NCI-H1048 (cell line): Measurements from ENCODE around the gene NRXN3.

Experiments
- DNase-seq: peaks from one replicate; lab custom pipeline; 2025; lab: John Stamatoyannopoulos, UW

Gene NRXN3

DNA sequence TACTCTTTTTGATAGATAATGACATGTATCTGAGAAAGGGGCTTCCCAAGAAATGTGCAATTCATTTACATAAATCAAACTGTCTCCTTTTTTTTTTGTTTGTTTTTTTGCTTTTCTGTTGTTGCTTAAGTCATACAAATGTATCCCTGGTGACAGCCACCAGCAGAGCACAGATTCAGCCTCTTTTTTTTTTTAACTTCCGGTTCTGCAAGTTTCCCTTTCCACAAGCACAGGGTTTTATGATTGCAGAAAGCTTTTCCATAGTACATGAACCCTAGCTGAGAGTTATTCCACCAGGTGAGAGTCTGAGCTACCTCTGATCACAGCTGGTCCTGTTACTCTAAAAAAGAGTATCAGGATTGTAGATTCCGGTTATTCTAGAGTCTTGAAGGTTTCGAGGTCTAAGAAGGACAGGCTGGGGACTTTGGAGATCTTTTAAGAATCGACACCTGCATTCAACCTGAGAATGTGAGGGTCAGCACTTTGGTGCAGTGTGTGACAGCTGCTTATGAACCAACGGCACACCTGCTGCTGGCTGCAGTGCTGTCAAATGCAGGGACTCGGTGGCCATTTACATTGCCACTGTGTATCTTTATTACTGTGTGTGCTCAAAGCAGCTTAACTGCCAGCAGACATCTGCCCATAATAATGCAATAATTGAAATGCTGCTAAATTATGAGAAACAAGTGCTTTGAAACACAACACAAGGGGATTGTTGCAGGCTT is 551.7 kb downstream of the NRXN3 start:
- no peak for DNase-seq

- no peak for DNase-seq
Observed at GRCh38 chr14:78725086-78725485, 554.9 kb downstream of the NRXN3 start.

GRCh38 chr14:78737116-78737515 is 566.9 kb downstream of the NRXN3 start:
- no peak for DNase-seq

GRCh38 chr14:78737601-78738000 is 567.4 kb downstream of the NRXN3 start:
- no peak for DNase-seq

- DNase-seq, result no peak
Observed at GRCh38 chr14:78746086-78746595, 576.0 kb downstream of the NRXN3 start.

- no peak for DNase-seq
Observed at GRCh38 chr14:78747813-78748212, 577.6 kb downstream of the NRXN3 start.

GRCh38 chr14:78752518-78753188 is 582.5 kb downstream of the NRXN3 start:
- no peak for DNase-seq

GRCh38 chr14:78754059-78754458 is 583.9 kb downstream of the NRXN3 start:
- no peak for DNase-seq

DNA sequence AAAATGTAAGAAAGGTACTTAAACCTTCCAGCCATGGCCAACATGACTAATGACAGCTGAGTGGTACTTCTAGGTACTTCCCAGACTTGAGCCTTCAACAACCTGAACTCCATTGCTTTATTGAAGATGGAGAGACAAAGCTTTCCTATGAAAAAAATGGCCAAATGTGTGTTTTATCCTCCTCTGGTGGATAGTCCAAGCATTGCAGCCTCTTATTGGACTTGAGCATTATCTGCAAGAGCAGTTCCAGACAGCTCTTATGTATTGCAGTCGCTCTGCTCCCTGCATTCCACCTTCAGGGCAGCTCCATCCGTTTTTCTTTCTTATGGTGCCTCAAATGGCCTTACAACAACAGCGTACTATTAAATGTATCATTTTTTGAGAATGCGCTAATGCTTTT is 588.2 kb downstream of the NRXN3 start:
- no peak for DNase-seq

DNA sequence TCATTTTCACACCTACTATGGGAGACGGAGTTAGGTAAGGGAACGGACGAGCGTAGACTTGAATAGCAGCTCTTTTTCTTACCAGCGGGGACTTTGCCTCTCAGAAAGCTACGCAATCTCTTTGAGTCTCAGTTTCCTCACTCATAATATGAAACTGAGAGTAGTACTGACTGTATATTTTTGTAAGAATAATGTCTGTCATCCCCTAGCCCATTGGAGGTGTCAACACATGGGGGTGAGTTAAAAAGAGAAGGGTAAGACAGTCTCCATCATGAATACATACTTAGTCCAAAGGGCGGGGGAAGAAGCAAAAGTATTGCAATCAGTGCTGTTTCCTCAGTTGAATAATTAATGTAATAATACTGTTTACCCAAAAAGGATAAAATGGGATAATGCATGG is 592.2 kb downstream of the NRXN3 start:
- DNase-seq, result no peak

DNA sequence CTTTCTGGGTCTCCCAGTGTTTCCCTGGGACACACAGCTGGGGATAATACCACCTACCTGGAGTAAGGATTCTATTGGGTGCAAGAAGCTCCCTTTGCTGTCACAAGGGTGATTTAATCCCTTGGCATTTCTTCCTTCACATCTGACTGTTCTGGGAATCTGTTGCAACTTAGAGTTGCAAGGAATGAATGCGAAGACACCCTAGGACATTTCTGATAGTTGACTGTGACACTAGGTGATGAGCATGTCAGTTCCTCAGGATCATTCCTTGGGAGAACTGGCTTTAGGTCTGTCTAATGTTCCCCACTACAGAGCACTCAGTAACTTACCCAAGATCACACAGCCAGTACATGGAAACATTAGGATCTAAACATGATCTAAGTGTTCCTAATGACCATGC is 593.6 kb downstream of the NRXN3 start:
- no peak for DNase-seq

- no peak for DNase-seq
Observed at GRCh38 chr14:78764240-78764639, 594.1 kb downstream of the NRXN3 start.

DNA sequence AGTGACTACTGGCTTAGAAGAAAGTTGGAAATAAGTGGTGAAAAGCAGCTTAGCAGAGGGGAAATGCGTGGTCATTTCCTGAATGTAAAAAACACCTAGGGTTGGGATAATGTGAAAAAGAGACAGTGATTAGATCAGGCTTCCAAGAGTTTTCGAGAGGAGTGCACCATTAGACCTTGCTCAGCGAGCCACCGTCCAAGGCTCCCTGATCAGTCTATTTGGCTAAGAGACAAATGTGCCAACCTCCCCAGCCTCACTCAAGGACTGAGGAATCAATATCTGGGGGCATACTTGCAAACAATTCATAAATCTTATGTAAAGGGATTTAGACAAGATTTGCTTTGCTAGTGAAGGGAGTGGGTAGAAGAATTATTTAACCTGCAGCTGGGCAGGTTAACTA is 594.5 kb downstream of the NRXN3 start:
- no peak for DNase-seq

DNA sequence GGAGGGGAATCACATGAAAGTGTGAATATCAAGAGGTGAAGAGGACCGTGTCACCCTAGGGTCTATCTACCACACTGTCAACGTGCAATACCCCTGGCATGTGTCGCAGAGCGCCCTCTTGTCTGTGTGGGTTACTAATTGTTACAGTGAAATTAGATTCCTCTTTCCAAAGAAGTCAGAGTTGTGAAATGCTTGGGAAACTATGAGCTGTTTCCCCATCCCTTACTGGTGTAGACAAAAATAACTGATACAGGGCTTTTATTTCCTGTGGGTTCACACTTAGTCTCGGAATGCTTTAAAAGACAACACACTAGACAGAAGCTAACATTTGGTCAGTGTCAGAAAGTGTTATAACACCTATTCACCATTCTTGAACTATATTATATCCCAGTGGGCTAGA is 597.3 kb downstream of the NRXN3 start:
- no peak for DNase-seq

GRCh38 chr14:78782551-78782950 is 612.4 kb downstream of the NRXN3 start:
- DNase-seq, result no peak

DNA sequence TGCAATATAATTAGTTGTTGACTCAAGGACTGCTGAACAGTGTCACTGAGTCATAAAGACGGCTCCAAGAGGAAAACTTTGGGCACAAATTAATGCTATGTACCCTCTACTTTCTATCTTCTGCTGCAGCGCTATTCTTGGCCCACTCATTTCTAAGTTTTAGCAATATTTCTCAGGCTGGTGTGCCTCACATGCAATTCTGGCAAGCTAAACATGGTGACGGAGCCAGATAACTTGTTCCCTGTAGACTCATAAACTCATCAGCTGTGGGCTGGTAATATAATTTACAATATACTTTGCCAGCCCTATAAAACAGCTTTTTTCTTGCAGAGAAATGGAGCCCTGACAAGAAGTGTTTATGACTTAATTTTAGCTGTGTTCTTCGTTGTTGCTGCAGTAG is 615.1 kb downstream of the NRXN3 start:
- no peak for DNase-seq

GRCh38 chr14:78788467-78789360 is 618.5 kb downstream of the NRXN3 start:
- no peak for DNase-seq

DNA sequence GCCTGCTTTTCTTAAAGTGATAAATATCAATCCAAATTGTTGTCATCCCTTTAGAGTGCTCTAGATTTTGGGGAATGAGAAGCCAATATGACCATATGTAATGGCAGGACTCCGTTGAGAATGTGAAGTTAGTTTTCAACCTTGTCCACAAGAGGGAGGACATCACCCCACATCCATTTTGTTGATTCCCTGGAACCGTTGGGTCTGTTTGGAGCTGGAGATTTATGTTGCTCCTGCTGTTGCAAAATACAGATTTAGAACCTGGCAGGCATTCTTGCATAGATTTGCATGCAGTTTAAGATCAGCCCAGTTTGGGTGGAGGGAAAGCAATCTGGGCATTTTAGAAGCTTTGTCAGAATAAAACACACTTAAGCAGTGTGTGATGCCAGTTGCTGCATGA is 620.1 kb downstream of the NRXN3 start:
- no peak for DNase-seq

DNA sequence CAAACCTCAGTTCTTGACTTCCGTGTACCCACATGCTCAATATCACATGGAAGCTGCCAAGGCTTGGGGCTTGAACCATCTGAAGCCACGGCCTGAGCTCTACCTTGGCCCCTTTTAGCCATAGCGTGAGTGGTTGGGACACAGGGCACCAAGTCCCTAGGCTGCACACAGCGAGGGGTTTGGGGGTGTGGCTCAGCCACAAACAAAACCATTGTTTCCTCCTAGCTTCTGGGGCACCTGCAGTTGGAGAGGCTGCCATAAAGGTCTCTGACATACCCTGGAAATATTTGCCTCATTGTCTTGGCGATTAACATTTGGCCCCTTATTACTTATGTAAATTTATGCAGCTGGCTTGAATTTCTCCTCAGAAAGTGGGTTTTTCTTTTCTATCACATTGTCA is 628.6 kb downstream of the NRXN3 start:
- no peak for DNase-seq

- no peak for DNase-seq
Observed at GRCh38 chr14:78805570-78805969, 635.4 kb downstream of the NRXN3 start.

DNA sequence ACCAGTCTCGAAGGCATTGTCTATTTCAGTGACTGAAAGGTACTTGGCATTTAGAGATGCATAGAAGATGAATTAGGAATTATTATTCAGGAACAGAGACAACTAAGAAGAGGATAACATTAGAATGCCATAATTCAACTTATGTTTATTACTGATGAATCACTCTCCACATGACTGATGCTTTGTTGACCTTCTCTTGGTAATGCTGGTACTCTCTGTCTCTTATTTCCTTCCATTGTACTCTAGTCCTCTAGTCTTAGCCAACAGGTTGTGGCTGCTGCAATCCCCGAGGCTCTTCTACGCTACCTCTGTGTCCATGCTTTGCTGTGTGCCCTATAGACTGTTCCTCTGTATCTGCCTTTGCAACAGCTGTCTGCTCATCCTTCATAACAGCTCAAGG is 652.9 kb downstream of the NRXN3 start:
- DNase-seq, result no peak

DNA sequence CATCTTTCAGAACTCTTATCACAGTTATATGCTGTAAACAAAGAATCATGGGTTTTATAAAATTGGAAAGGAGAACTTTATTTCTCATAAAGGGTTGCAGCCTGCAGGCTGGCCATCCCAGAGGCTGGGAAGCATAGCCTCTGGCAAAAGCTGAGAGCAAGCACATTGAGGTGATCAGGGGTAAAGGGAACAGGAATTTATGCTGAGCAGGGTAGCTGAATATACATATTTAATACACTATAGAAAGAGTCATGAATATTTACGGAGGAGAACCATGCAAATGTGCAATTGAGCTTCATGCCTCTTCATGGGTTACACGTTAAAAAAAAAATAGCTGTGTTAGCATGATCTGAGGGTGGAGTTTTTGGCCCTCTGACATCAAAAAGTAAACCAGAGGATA is 653.3 kb downstream of the NRXN3 start:
- DNase-seq, result no peak

- DNase-seq, result no peak
Observed at GRCh38 chr14:78829274-78829673, 659.1 kb downstream of the NRXN3 start.
